WTC11 (cell line): ENCODE measurements around the gene TCEAL4. TPM values are rescaled to one million over a fixed set of nuclear protein-coding genes. Genes with fewer than 3 reads are reported as not detected.

Source experiments
- ATAC-seq: fragments of 200-7000 bp; cut with Tn5 transposase; 2 replicates; pipeline ENCODE4 v1.10.0; 2021; ENCODE audit warnings: mild to moderate bottlenecking, moderate library complexity
- CTCF ChIA-PET: fragments of 300-600 bp; sonication (Branson Sonifier 250); formaldehyde crosslinking; loops from one replicate; lab custom pipeline; 2021; ENCODE audit warnings: antibody characterized with exemption; lab: Charles Lee
- POLR2A ChIA-PET: fragments of 350-600 bp; sonication (Branson Sonifier 250); formaldehyde crosslinking; loops from one replicate; lab custom pipeline; 2021; ENCODE audit warnings: antibody characterized with exemption; lab: Charles Lee
- DNase-seq: peaks from one replicate; pipeline ENCODE4 v3.0.0; 2021; ENCODE audit warnings: low spot score
- H3K27ac Mint-ChIP-seq: 2 replicates; pipeline ENCODE4 v1.8.0; 2021; ENCODE audit warnings: mixed read lengths
- H3K27me3 Mint-ChIP-seq: 2 replicates; pipeline ENCODE4 v1.8.0; 2021; ENCODE audit warnings: low read depth, mild to moderate bottlenecking, moderate library complexity, mixed read lengths
- H3K36me3 Mint-ChIP-seq: 2 replicates; pipeline ENCODE4 v1.8.0; 2021; ENCODE audit warnings: mixed read lengths
- H3K4me1 Mint-ChIP-seq: 2 replicates; pipeline ENCODE4 v1.8.0; 2022; ENCODE audit warnings: mixed read lengths
- H3K4me3 Mint-ChIP-seq: 2 replicates; pipeline ENCODE4 v1.8.0; 2021; ENCODE audit warnings: mild to moderate bottlenecking, moderate library complexity, mixed read lengths
- H3K9me3 Mint-ChIP-seq: 2 replicates; pipeline ENCODE4 v1.8.0; 2021; ENCODE audit warnings: mixed read lengths
- ETV6 ChIP-seq: sonication (generic); formaldehyde crosslinking; IDR thresholded peaks from 2 replicates; pipeline ENCODE4 v1.8.1; 2022; ENCODE audit warnings: mild to moderate bottlenecking, missing genetic modification reagents
- NR2C2 ChIP-seq: sonication (generic); formaldehyde crosslinking; IDR thresholded peaks from 2 replicates; pipeline ENCODE4 v1.8.0; 2022; ENCODE audit warnings: mild to moderate bottlenecking, missing genetic modification reagents
- SOX15 ChIP-seq: fragments of 250-450 bp; sonication (Bioruptor Pico); IDR thresholded peaks from 2 replicates; pipeline ENCODE4 v1.9.0; 2021; ENCODE audit warnings: mild to moderate bottlenecking
- TEAD4 ChIP-seq: sonication (generic); formaldehyde crosslinking; IDR thresholded peaks from 2 replicates; pipeline ENCODE4 v1.8.0; 2022; ENCODE audit warnings: mild to moderate bottlenecking, missing genetic modification reagents
- total RNA-seq: library from RNA; stranded (reverse); gene quantifications from 3 replicates; pipeline ENCODE4 v1.2.3, GENCODE V29; 2021
- TF ChIP-seq, protein P1 (sequence below): fragments of 250-450 bp; sonication (Bioruptor Pico); IDR thresholded peaks from 2 replicates; pipeline ENCODE4 v1.9.0; 2021; ENCODE audit warnings: mild to moderate bottlenecking
- TF ChIP-seq, protein P2 (sequence below): sonication (generic); formaldehyde crosslinking; IDR thresholded peaks from 2 replicates; pipeline ENCODE4 v1.8.1; 2023; ENCODE audit warnings: mild to moderate bottlenecking, missing genetic modification reagents, moderate library complexity
- TF ChIP-seq, protein P3 (sequence below): fragments of 250-450 bp; sonication (Bioruptor Pico); IDR thresholded peaks from 2 replicates; pipeline ENCODE4 v1.9.0; 2021; ENCODE audit warnings: mild to moderate bottlenecking, borderline replicate concordance
- TF ChIP-seq, protein P4 (sequence below): sonication (generic); formaldehyde crosslinking; IDR thresholded peaks from 2 replicates; pipeline ENCODE4 v1.8.1; 2023; ENCODE audit warnings: mild to moderate bottlenecking, missing genetic modification reagents, moderate library complexity
- TF ChIP-seq, protein P5 (sequence below): sonication (generic); formaldehyde crosslinking; IDR thresholded peaks from 2 replicates; pipeline ENCODE4 v1.8.0; 2022; ENCODE audit warnings: mild to moderate bottlenecking, missing genetic modification reagents

Gene TCEAL4
- total RNA-seq, 1 experiment from 2014 or later = 46.4 TPM

DNA sequence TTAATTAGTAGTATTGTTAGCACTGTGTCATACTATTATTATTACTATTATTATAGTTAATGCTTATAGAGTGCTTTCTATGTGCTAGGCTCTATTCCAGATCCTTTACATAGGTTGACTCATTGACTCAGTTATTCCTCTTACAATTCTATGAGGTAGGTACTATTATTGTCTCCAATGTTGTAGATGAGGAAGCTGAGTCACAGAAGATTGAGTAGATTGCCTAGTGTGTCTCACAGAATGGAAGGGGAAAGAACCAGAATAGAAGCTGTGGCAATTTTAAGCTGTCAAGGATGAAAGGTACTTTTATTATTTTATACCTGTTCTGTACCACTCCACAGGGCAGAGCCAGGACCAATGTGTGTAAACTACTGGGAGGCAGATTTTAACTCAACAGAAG, 41.5 kb downstream of the TCEAL4 start:
- ATAC-seq = no peak
- POLR2A ChIA-PET = no interaction called here
- no peak overlapping the region for H3K27ac Mint-ChIP-seq
- no peaks in the 10 kb centered on the region for H3K9me3 Mint-ChIP-seq
- DNase-seq = no peak
- TF ChIP-seq, protein P1, sequence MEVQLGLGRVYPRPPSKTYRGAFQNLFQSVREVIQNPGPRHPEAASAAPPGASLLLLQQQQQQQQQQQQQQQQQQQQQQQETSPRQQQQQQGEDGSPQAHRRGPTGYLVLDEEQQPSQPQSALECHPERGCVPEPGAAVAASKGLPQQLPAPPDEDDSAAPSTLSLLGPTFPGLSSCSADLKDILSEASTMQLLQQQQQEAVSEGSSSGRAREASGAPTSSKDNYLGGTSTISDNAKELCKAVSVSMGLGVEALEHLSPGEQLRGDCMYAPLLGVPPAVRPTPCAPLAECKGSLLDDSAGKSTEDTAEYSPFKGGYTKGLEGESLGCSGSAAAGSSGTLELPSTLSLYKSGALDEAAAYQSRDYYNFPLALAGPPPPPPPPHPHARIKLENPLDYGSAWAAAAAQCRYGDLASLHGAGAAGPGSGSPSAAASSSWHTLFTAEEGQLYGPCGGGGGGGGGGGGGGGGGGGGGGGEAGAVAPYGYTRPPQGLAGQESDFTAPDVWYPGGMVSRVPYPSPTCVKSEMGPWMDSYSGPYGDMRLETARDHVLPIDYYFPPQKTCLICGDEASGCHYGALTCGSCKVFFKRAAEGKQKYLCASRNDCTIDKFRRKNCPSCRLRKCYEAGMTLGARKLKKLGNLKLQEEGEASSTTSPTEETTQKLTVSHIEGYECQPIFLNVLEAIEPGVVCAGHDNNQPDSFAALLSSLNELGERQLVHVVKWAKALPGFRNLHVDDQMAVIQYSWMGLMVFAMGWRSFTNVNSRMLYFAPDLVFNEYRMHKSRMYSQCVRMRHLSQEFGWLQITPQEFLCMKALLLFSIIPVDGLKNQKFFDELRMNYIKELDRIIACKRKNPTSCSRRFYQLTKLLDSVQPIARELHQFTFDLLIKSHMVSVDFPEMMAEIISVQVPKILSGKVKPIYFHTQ = no peak
- no peak for TF ChIP-seq TEAD4 (CRISPR knock-in tag)
- no peak for TF ChIP-seq SOX15 (CRISPR knock-in tag)
- TF ChIP-seq, protein P2, sequence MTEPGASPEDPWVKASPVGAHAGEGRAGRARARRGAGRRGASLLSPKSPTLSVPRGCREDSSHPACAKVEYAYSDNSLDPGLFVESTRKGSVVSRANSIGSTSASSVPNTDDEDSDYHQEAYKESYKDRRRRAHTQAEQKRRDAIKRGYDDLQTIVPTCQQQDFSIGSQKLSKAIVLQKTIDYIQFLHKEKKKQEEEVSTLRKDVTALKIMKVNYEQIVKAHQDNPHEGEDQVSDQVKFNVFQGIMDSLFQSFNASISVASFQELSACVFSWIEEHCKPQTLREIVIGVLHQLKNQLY (CRISPR knock-in tag) = no peak
- CTCF ChIA-PET = no interaction called here
- H3K27me3 Mint-ChIP-seq = no peaks in the 10 kb centered on the region
- H3K4me1 Mint-ChIP-seq = peaks cover 13% of the 10 kb centered on the region
- no peaks in the 10 kb centered on the region for H3K36me3 Mint-ChIP-seq
- H3K4me3 Mint-ChIP-seq = no peak overlapping the region

DNA sequence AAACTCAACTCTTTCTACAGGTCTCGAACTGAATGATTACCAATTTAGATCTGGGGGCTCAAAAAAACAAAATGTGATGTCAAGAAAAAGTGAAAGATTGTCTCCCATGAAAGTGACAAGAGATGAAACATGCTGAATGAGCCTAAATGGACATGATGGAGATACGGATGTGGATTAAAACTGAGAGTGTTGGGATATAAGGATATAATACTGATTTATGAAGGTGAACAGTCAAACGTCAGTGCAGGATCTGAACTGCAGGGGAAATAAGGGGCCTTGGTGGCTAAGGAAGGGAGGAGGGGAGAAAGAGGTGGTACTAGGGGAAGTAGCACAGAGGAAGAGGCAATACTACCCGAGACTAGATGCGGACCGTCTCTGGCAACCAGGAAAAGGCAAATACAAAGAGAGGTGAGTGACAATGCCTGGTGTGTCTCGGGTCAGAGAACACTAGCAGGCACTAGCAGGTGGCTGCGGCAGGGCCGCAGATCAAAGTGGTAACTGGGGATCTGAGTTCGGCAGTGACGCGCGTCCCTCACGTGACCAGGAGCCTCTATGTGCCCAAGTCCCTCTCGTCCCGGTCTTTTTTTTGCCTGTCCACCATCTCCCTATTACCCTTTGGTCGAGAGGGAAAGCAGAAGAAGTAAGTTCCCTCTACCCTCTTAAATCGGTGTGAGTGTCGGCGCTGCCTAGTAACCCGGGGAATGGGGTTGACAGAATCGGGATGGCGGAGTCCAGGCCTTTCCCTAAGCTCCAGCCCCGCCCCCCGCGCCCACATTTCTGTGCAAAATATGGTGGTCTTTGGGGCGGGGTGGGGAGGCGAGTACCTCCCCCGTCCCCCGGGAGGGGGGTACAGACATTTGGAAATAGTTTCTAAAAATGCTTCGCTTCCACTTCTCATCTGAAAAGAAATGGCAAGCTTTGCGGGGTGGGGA, 43.3 kb downstream of the TCEAL4 start, which contains the start of gene TCEAL1:
TSS of gene TCEAL1 (plus strand) at position 590 of the 932 bp plus-strand sequence. CDS start 942 bp downstream, outside the sequence.
- Mint-ChIP-seq H3K9me3 (no peaks in the 10 kb centered on the region), H3K36me3 (no peaks in the 10 kb centered on the region), H3K4me3 (peak within 1 kb of the TSS; percentile 90), H3K27ac (peak within 1 kb of the TSS; percentile 95), H3K4me1 (peaks cover 13% of the 10 kb centered on the region), H3K27me3 (no peaks in the 10 kb centered on the region)
- ChIA-PET CTCF (interaction anchor here (1.1 to 2.2 kb wide), 7 partner anchors 10 to 217 kb away, joined by 3 to 23 read pairs (median 4); no protein-coding TSS in a partner anchor), POLR2A (interaction anchor here (0.6 to 1.4 kb wide), 5 partner anchors 10 to 728 kb away, joined by 3 to 8 read pairs (median 5); no protein-coding TSS in a partner anchor)
- ATAC-seq = peak; percentile 10
- TF ChIP-seq, protein P3, sequence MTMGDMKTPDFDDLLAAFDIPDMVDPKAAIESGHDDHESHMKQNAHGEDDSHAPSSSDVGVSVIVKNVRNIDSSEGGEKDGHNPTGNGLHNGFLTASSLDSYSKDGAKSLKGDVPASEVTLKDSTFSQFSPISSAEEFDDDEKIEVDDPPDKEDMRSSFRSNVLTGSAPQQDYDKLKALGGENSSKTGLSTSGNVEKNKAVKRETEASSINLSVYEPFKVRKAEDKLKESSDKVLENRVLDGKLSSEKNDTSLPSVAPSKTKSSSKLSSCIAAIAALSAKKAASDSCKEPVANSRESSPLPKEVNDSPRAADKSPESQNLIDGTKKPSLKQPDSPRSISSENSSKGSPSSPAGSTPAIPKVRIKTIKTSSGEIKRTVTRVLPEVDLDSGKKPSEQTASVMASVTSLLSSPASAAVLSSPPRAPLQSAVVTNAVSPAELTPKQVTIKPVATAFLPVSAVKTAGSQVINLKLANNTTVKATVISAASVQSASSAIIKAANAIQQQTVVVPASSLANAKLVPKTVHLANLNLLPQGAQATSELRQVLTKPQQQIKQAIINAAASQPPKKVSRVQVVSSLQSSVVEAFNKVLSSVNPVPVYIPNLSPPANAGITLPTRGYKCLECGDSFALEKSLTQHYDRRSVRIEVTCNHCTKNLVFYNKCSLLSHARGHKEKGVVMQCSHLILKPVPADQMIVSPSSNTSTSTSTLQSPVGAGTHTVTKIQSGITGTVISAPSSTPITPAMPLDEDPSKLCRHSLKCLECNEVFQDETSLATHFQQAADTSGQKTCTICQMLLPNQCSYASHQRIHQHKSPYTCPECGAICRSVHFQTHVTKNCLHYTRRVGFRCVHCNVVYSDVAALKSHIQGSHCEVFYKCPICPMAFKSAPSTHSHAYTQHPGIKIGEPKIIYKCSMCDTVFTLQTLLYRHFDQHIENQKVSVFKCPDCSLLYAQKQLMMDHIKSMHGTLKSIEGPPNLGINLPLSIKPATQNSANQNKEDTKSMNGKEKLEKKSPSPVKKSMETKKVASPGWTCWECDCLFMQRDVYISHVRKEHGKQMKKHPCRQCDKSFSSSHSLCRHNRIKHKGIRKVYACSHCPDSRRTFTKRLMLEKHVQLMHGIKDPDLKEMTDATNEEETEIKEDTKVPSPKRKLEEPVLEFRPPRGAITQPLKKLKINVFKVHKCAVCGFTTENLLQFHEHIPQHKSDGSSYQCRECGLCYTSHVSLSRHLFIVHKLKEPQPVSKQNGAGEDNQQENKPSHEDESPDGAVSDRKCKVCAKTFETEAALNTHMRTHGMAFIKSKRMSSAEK (CRISPR knock-in tag) = no peak
- no peak for TF ChIP-seq ETV6 (CRISPR knock-in tag)
- no peak for TF ChIP-seq NR2C2 (CRISPR knock-in tag)
- TF ChIP-seq, protein P4, sequence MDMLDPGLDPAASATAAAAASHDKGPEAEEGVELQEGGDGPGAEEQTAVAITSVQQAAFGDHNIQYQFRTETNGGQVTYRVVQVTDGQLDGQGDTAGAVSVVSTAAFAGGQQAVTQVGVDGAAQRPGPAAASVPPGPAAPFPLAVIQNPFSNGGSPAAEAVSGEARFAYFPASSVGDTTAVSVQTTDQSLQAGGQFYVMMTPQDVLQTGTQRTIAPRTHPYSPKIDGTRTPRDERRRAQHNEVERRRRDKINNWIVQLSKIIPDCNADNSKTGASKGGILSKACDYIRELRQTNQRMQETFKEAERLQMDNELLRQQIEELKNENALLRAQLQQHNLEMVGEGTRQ (CRISPR knock-in tag) = peak; percentile 93
- TF ChIP-seq, protein P5, sequence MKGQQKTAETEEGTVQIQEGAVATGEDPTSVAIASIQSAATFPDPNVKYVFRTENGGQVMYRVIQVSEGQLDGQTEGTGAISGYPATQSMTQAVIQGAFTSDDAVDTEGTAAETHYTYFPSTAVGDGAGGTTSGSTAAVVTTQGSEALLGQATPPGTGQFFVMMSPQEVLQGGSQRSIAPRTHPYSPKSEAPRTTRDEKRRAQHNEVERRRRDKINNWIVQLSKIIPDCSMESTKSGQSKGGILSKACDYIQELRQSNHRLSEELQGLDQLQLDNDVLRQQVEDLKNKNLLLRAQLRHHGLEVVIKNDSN = peak; percentile 94
- DNase-seq = peak; percentile 33
